Prostate gland (tissue), 2 donors: ENCODE data around the gene MAP3K9. TPM values are rescaled to one million over a fixed set of nuclear protein-coding genes. Genes with fewer than 3 reads are reported as not detected.
"Not testable (repeated sequence)": the region's sequence is repeated elsewhere in the genome, so short reads cannot be mapped to it uniquely, and the experiment has no call there.

Experiments used
- DNase-seq: peaks from one replicate; pipeline ENCODE4 v3.0.0-alpha.2; 2019; ENCODE audit warnings: low spot score
- H3K27ac ChIP-seq, 2 donors: fragments of 200-600 bp; sonication (generic); 2 replicates each; pipeline ENCODE4 v1.5.1; 2017 to 2019
- H3K27me3 ChIP-seq: fragments of 200-600 bp; sonication (generic); replicated peaks from 2 replicates; pipeline ENCODE4 v1.5.1; 2019; ENCODE audit not compliant: insufficient read depth
- H3K36me3 ChIP-seq, 2 donors: fragments of 200-600 bp; sonication (generic); 1 replicate in 1 of 2; 2 replicates in 1 of 2; pipeline versions ENCODE4 v1.5.1 to v1.8.1; 2017 to 2019
- H3K4me1 ChIP-seq: fragments of 200-600 bp; sonication (generic); replicated peaks from 2 replicates; pipeline ENCODE4 v1.5.1; 2019
- H3K4me3 ChIP-seq, 2 donors: fragments of 200-600 bp; sonication (generic); 2 replicates each; pipeline ENCODE4 v1.5.1; 2017 to 2019
- H3K9me3 ChIP-seq: fragments of 200-600 bp; sonication (generic); 2 replicates; pipeline ENCODE4 v1.5.1; 2017
- POLR2A ChIP-seq: fragments of 450-650 bp; IDR thresholded peaks from one replicate; pipeline ENCODE4 v1.6.1; 2016; ENCODE audit warnings: antibody characterized with exemption, mild to moderate bottlenecking
- POLR2AphosphoS5 ChIP-seq: sonication (generic); formaldehyde crosslinking; IDR thresholded peaks from one replicate; pipeline ENCODE4 v1.6.1; 2017; ENCODE audit warnings: antibody characterized with exemption
- WGBS: methylation state at CpG from one replicate; pipeline ENCODE4 v1.1.5; 2018; 5-methylcytosine and 5-hydroxymethylcytosine counted together
- intact Hi-C: fragments of 100-400 bp; cut with DNase I; formaldehyde crosslinking; loops from one replicate; pipeline ENCODE4 v1.14.2; 2022
- total RNA-seq, 2 donors: library from RNA; depleted of rRNA; stranded (reverse); fragments of >200 nt; gene quantifications; one replicate each; pipeline ENCODE4 v1.1.0, GENCODE V29; 2016
- TF ChIP-seq, protein P1 (sequence below), 4 experiments: fragments of 200-600 bp in 2 of 4; fragments of 450-650 bp in 2 of 4; sonication (generic) in 2 of 4; IDR thresholded peaks; 1 replicate in 3 of 4; 2 replicates in 1 of 4; pipeline ENCODE4 v1.5.1; 2016 to 2019; ENCODE audit warnings: antibody characterized with exemption in 4 of 4, mild to moderate bottlenecking in 2 of 4, moderate library complexity in 2 of 4

Gene MAP3K9
- total RNA-seq, 2 donors from 2014 or later = 5.3 to 9.5 TPM

DNA sequence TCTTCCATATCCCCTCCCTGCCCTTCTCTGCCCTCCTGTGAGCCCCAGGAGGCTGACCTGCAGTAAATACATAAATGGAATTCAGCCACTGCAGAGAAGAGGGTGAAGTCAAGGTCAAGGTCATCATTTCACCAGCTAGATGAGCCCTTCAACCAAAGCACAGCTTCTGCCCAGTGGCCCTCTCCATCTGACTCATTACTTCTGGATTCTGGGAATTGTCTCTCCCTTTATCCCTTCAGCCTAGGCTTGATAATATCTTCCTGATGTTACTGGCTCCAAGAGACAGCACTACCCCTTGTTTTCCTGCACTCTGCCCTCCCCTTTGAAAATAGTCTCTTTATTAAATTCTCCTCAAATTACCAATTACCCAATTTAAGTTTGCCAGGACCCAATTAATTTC, 103.1 kb downstream of the MAP3K9 start:
- no peak for DNase-seq
- Histone ChIP-seq H3K4me1 (no peaks in the 10 kb centered on the region), H3K4me3 (no peak overlapping the region), H3K36me3 (no peaks in the 10 kb centered on the region), H3K27ac (no peak overlapping the region), H3K9me3 (no peaks in the 10 kb centered on the region), H3K27me3 (no peaks in the 10 kb centered on the region)
- TF ChIP-seq, protein P1, sequence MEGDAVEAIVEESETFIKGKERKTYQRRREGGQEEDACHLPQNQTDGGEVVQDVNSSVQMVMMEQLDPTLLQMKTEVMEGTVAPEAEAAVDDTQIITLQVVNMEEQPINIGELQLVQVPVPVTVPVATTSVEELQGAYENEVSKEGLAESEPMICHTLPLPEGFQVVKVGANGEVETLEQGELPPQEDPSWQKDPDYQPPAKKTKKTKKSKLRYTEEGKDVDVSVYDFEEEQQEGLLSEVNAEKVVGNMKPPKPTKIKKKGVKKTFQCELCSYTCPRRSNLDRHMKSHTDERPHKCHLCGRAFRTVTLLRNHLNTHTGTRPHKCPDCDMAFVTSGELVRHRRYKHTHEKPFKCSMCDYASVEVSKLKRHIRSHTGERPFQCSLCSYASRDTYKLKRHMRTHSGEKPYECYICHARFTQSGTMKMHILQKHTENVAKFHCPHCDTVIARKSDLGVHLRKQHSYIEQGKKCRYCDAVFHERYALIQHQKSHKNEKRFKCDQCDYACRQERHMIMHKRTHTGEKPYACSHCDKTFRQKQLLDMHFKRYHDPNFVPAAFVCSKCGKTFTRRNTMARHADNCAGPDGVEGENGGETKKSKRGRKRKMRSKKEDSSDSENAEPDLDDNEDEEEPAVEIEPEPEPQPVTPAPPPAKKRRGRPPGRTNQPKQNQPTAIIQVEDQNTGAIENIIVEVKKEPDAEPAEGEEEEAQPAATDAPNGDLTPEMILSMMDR (IDR thresholded peaks at IDR 0.05) = no peak
- no peak for TF ChIP-seq POLR2AphosphoS5
- TF ChIP-seq POLR2A = no peak
- intact Hi-C loops = no loop called here

DNA sequence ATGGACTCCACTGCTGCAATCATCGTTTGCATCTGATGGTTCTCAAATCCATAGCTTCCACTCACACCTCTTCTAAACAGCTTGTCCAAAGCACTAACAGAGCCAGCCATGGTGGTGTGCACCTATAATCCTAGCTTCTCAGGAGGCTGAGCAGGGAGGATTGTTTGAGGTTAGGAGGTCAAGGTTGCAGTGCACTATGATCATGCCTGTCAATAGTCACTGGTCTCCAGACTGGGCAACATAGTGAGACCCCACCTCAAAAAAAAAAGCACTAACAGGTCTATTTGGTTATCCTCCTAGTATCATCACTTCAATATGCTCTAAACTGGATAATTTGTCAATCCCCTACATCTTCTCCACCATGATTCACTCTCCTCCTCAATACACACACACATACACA, 104.4 kb downstream of the MAP3K9 start:
- Histone ChIP-seq H3K9me3 (no peaks in the 10 kb centered on the region), H3K27ac (no peak overlapping the region), H3K36me3 (no peaks in the 10 kb centered on the region), H3K27me3 (no peaks in the 10 kb centered on the region), H3K4me1 (no peaks in the 10 kb centered on the region), H3K4me3 (no peak overlapping the region)
- no peak for DNase-seq
- intact Hi-C loops = no loop called here
- TF ChIP-seq POLR2A (no peak), POLR2AphosphoS5 (no peak)
- TF ChIP-seq, protein P1 (IDR thresholded peaks at IDR 0.05) = no peak
- 91% methylated on average over 1 of the region's 1 CpG for WGBS

- H3K27ac ChIP-seq, DNase-seq, H3K27me3 ChIP-seq, H3K36me3 ChIP-seq, H3K4me3 ChIP-seq, H3K4me1 ChIP-seq, H3K9me3 ChIP-seq, intact Hi-C loops: not testable (repeated sequence)
- WGBS = 92% methylated on average over 1 of the region's 1 CpG
Measured at GRCh38 chr14:70703621-70704168, 105.6 kb downstream of the MAP3K9 start.

- Histone ChIP-seq H3K36me3 (no peaks in the 10 kb centered on the region), H3K4me3 (no peak overlapping the region), H3K4me1 (no peaks in the 10 kb centered on the region), H3K27me3 (no peaks in the 10 kb centered on the region), H3K9me3 (no peaks in the 10 kb centered on the region), H3K27ac (no peak overlapping the region)
- WGBS = 83% methylated on average over 3 of the region's 3 CpGs
- TF ChIP-seq POLR2A = no peak
- no peak for TF ChIP-seq POLR2AphosphoS5
- intact Hi-C loops = no loop called here
- no peak for DNase-seq
Measured at GRCh38 chr14:70702161-70702560, 107.2 kb downstream of the MAP3K9 start.

GRCh38 chr14:70701610-70702009, 107.7 kb downstream of the MAP3K9 start:
- Histone ChIP-seq H3K4me1 (no peaks in the 10 kb centered on the region), H3K9me3 (no peaks in the 10 kb centered on the region), H3K27ac (no peak overlapping the region), H3K36me3 (no peaks in the 10 kb centered on the region), H3K4me3 (no peak overlapping the region), H3K27me3 (no peaks in the 10 kb centered on the region)
- no peak for TF ChIP-seq POLR2A
- intact Hi-C loops = no loop called here
- DNase-seq = no peak

GRCh38 chr14:70700955-70701585, 108.2 kb downstream of the MAP3K9 start:
- Histone ChIP-seq H3K4me3 (no peak overlapping the region), H3K9me3 (no peaks in the 10 kb centered on the region), H3K36me3 (no peaks in the 10 kb centered on the region), H3K27ac (no peak overlapping the region), H3K4me1 (no peaks in the 10 kb centered on the region), H3K27me3 (no peaks in the 10 kb centered on the region)
- intact Hi-C loops = no loop called here
- no peak for DNase-seq
- 82% methylated on average over 4 of the region's 4 CpGs for WGBS
- TF ChIP-seq, protein P1 (IDR thresholded peaks at IDR 0.05) = no peak
- TF ChIP-seq POLR2AphosphoS5 = no peak
- no peak for TF ChIP-seq POLR2A
